HG03095 (cell line): Measurements from ENCODE around the gene GDA.
A peak's percentile ranks its signal among the peaks of the same experiment; 100 is the strongest.

Source experiments
- ATAC-seq: cut with Tn5 transposase; IDR thresholded peaks from one replicate; pipeline ENCODE4 v1.9.1; 2021; ENCODE audit warnings: moderate library complexity; ENCODE audit not compliant: unreplicated experiment

GDA gene

DNA sequence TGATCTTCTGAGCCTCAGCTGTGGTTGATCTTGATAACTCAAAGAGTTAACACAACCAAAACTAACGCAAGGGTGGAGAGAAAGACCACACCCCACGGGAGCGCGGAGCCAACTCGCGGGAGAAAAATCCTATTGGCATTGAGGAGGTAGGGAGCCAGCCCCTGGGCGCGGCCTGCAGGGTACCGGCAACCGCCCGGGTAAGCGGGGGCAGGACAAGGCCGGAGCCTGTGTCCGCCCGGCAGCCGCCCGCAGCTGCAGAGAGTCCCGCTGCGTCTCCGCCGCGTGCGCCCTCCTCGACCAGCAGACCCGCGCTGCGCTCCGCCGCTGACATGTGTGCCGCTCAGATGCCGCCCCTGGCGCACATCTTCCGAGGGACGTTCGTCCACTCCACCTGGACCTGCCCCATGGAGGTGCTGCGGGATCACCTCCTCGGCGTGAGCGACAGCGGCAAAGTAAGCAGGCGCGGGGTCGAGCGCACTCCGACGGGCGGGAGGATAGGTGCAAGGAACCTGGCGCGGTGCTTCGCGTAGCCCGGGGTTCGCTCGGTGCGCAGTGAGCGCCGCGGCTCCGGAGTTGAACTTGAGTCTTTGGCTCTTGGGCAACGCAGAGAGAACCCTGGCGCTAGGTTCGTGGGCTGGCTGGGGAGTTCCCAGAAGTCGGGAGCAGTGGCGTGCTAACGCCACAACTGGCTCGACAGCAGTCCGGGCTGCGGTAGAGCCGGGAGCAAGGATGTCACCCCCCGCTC lies at the start of gene GDA:
Gene GDA (plus strand): TSS at position 210 of the 745 bp plus-strand sequence. CDS start 120 bp downstream, at position 330.
- no peak for ATAC-seq

- no peak for ATAC-seq
Measured at GRCh38 chr9:72102520-72102919, 46.7 kb upstream of the GDA start.

DNA sequence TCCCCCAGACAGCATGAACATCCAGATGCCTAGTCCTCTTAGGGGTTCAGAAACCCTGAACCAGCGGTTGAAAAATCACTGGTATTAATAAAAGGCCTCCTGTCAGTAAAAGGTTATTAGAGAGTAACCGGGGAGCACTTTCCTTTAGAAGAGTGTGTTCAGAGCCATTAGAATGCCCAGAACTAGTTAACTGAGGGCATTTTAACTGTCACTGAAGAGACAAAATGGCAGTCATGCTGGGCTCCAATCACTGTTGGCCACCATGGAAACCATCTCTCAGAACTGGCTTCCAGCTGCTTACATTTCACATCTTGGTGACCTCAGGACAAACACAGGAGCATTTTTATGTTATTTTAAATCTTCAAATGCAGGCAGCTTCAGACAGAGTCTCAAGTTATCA lies 36.2 kb upstream of the GDA start:
- no peak for ATAC-seq

DNA sequence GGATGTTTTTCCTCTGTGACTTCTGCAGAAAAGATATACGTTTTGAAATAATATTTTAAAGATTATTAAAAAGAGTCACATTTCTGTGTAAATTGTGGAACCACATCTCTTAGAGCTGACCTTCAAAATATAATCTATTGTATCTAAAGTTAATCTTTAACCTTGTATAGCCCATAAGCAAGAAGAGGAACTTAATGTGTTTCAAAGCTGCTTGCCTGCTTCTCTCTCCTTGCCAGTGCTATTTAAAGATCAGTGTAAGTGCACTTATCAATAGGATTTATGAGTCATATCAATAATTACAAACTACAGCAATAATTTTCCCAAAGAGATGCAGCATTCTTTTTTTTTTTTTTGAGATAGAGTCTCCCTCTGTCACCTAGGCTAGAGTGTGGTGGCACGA lies 29.4 kb upstream of the GDA start:
- ATAC-seq: peak; percentile 56

DNA sequence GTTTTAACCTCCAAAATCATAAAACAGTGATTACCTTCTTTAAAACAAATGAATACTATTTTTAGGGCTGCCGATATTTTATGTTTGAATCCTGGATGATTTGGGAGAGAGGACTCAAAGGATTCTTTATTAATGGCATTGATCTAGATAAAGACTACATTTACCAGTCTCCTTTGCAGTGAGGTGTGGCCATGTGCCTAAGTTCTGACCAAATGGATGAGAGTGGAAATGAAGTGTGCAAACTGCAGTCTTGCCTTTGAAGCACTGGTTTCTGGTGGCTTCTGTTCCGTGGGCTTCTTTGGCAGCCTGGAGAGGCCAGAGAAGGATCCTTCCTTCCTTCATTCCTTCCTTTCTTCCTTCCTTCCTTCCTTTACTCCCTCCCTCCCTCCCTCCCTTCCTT lies 24.3 kb upstream of the GDA start:
- ATAC-seq: no peak

DNA sequence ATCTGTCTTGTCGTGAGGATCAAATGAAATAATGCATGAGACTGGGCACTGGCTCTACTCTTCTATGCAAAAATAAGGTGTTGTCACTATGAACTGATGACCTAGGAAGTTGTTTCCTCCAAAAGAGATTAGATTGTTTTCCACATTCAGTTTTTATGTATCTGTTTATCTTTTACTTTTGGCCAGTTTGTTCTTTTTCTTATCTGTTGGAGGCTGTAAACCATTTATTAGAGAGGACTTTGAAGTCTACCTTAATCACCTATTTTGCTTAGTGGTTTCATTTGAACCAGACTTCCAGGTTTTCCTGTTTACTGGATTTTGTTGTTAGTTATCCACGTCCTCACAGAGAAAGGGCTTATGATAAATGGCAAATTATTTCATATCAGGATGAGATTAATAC lies 21.5 kb upstream of the GDA start:
- ATAC-seq: no peak

DNA sequence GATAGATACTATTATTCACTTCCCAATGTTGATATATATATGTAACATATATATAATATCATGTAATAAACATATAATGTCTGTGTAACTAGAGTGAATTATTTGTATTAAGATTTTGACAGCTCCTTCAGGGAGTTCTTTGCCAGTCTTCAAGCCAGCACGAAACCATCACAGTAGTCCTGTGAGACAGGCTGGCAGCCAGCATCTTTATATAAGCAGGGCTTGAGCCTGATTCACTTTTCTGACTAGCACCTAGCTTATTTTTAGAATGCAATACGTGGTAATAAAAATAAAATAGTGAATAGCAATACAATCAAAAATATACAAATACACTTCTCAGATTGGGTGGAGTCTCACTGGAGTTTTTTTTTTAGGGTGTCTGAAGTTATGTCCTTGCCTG lies 20.7 kb upstream of the GDA start:
- no peak for ATAC-seq

DNA sequence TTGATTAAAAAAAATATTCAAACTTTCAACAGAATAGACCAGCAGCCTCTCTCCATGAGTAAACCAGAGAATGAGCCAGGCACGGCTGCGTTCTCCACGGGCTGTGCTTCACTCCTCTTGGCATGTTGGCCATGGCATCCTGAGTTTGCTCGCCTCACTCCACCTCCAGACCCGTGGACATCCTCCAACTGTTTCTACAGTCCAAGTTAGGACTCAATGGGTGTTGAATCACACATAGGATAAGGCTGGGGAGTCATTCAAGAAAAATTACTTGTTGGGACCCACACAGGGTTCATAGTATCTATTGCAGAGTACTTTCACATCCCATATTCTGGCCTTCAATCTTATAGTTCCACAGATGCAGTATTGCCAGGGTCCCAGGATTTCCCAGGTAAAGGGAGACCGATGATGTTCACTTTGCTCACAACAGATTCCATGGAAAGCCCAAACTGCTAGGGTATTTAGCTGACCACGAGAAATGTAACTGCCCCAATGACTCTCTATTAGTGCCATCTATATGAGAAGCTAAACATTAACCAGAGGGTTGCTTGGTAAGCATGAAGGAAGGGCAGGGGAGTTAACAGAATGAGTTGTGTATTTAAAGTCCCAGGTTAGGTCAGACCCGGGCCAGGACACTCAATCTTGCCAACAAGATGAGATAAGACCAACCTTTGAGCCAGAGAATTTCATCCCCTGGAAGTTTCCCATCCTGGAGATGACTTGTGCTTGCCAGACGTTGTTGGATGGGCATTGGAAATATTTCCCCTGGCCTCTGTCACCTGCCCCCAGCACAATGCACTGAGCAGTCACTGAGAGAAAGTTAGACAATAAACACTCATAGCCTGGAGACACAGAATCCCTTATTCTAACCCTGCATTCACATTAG lies 19.7 kb upstream of the GDA start:
- no peak for ATAC-seq

DNA sequence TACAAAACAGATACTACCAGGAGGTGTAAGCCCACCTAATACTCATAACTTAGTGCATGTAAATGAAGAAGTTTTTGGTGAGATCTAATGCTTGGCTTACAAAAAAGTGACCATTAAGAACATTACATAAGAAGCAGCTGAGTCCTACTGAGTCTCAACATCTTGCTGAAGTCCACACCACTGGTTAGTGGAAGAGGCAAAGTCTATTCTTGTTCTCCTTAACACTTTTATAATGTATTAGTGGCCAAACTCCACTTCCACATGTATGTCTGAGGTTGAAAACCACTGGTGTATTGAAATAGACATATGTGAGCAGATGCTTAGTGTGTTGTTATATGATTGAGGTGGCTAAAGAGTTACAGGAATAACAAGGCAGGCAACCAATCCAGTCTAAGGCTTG lies 18.9 kb upstream of the GDA start:
- no peak for ATAC-seq

DNA sequence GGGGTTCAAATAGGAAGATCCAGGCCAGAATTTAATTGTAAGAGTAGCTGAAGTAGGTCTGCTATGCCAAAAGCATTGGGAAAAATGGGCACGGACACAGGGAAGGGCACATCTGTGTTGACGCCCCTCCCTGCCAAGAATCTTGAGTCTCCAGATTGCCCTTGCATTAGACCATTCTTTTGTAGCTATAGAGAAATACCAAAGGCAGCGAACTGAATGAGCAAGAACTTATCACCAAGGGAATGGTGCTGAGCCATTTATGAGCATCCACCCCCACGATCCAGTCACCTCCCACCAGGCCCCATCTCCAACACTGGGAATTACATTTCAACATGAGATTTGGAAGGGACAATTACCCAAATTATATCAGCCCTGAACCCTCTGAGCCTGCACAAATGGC lies 18.0 kb upstream of the GDA start:
- no peak for ATAC-seq

DNA sequence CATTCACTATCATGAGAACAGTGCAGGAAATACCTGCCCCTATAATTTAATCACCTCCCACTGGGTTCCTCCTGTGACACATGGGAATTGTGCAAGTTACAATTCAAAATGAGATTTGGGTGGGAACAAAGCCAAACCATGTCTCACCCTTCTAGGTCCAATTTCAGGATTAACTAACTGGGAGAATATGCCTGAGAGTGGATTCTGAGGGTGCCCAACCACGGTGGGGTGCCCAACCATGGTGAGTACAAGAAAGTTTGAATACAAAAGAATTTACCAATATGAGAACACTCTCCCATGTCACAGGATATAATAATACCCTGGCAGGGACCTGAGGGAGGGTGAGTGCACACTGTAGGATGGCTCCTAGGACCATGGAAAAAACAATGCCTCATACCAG lies 17.2 kb upstream of the GDA start:
- ATAC-seq: no peak

DNA sequence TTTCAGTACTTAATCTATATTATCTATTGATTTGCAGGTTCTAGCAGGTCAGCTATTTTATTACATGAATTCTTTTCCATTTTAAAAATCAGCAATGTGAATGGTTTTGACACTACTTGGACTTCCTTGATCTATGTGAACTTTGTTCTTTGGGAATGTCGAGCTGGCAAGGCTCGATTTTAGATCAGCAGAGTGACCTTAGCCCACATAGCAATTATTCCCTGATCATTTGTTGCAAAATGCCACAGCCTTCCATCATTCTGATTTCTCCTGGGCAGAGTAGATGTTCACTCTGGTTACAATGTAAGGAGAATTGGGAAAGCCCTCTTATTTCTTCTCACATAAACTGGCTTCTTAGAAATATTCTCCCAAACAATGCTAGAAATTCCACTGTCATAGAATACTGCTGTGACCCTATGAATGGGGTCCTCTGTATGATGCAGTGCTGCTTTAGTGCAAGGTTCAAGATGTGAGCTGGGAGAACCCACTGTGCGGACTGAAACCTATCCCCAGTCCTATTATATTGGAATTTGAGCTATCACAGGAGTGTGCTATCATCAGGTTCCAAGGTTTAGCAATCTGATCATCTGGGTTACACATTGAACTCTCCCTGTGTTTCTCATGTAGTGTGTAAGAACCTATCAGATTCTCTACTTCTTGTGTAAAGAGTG lies 15.7 kb upstream of the GDA start:
- ATAC-seq: no peak

GRCh38 chr9:72134801-72135200 lies 14.4 kb upstream of the GDA start:
- ATAC-seq: no peak

DNA sequence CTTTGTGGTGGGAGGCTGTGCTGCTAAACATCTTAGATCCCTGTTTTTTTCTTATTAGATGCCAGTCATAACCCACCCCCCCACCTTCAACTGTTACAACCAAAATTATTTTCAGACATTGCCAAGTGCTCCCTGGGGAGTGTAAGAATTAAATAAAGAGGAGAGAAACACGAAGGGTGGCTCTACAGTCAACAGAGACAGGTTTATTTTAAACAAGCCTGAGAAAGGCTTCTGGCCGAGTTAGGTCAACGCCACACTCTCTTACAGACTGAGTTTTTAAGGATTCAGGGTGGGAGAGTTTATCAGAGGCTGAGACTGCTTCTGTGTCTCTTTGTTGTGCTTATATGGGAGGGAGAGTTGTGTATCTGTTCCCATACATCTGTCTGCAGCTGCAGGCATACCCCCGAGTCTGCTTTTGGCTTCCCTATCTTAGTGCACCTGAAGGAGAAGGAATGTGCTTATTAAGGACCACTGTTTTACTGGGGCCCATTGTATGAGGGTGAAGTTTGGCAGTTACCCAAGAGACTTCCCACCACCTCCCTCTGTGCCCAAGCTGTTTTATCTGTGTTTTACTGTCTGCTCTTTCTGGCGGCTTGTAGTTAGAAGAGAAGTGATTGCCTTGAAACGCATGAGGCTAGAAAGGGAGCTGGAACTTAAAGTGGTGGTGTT lies 11.4 kb upstream of the GDA start:
- ATAC-seq: no peak

DNA sequence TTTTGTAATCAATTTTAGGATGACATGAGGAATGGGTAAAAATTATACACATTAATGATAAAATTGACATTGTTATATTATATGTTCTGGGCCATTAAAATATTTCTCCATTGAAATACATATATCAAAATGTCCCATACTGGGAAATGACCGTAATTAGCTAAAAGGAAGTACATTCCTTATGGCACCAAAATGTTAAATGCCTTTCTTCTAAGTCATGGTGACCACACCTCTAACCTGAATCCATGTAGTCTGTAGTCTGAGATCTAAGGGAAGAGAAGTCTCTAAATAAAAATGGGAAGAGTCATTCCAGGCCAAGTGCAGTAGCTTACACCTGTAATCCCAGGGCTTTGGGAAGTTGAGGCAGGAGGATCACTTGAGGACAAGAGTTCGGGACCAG lies 10.0 kb upstream of the GDA start:
- ATAC-seq: no peak

GRCh38 chr9:72140586-72140985 lies 8.7 kb upstream of the GDA start:
- ATAC-seq: no peak

- ATAC-seq: no peak
Measured at GRCh38 chr9:72141484-72141883, 7.8 kb upstream of the GDA start.

- no peak for ATAC-seq
Measured at GRCh38 chr9:72144756-72145492, 4.3 kb upstream of the GDA start.

DNA sequence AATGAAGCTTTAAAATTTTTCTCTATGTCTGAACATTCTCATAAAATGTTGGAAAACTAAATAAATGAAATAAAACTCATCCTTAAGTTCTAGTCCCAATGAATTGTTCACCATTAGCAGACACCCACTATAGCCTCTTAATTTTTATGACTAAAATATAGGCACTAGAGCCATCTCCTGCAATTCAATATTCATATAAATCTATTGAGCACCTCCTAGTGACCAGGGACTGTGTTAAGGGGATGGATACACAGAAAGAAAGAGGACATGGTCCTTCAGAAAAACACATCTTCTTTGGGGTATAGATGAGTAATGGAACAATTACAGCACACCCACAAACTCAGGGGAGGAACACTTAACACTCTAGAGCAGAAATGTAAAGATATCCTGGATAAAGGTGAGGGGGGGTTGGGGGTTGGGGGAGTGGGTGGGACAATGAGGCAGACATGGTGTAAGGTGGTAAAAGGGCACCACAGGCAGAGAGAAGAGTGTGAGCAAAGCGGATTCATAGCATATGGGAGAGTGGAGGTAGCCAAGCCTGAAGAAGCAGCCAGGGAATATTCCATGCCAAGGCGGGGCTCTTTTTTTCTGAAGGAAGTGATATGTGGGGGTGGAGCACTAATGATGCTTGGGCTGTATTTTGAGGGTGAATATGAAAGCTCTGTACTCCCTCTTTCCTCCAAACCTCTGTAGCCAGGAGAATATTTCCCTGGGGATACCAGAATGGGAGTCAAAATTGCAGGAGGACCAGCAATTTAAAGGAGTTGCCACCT lies 3.3 kb upstream of the GDA start:
- no peak for ATAC-seq

DNA sequence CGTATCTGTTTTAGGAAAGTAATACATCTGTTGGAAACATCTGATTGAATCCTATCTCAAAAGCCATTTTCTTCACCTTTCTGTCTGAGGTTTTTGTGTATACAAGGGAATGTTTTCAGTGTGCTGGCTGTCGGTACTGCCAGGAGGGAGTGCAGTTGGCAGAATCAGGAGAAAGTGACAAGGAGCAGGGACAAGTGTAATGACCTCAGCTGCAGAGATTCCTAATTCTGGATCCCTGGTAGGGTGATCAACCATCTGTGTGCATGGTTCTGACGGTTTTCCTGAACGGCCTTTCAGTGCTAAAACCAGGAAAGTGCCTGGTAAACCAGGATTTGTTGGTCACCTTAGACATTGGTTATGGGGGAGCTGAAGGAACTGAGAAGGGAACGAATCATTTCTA lies 1.6 kb upstream of the GDA start:
- ATAC-seq: no peak
